ENCODE data around the gene ZRANB3. TPM values are rescaled to one million over a fixed set of nuclear protein-coding genes. Genes with fewer than 3 reads are reported as not detected.
"Not testable (repeated sequence)": the region's sequence is repeated elsewhere in the genome, so short reads cannot be mapped to it uniquely, and the experiment has no call there.

The ZRANB3 gene
- total RNA-seq, 1 experiment from 2014 or later: 16.3 TPM

DNA sequence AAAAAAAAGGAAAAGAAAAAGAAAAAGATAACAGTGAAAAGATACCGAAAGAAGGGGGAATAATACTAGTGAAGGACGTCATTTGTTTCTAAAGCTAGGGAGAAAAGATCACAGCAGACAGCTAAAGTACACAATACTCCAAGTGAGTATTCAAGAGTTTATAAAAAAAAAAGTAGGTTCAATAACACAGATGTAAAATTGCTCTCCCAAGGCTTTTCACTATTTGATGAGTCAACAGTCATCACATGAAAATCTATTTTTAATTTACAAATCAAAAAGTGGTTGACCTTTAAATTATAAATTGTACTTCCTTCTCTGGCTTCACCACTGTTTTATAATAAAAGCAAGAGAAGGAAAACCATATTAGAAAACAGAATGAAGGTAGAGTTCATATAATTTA is 144.0 kb downstream of the ZRANB3 start:
- H3K36me3 Mint-ChIP-seq (ENCODE audit: insufficient read depth, unreplicated experiment): peaks cover 9% of the 10 kb centered on the region
- CTCF ChIA-PET: no interaction called here
- no peak for DNase-seq (ENCODE audit: unreplicated experiment)
- H3K27ac Mint-ChIP-seq (ENCODE audit: low read depth, unreplicated experiment): no peak overlapping the region
- TF ChIP-seq, protein P1, sequence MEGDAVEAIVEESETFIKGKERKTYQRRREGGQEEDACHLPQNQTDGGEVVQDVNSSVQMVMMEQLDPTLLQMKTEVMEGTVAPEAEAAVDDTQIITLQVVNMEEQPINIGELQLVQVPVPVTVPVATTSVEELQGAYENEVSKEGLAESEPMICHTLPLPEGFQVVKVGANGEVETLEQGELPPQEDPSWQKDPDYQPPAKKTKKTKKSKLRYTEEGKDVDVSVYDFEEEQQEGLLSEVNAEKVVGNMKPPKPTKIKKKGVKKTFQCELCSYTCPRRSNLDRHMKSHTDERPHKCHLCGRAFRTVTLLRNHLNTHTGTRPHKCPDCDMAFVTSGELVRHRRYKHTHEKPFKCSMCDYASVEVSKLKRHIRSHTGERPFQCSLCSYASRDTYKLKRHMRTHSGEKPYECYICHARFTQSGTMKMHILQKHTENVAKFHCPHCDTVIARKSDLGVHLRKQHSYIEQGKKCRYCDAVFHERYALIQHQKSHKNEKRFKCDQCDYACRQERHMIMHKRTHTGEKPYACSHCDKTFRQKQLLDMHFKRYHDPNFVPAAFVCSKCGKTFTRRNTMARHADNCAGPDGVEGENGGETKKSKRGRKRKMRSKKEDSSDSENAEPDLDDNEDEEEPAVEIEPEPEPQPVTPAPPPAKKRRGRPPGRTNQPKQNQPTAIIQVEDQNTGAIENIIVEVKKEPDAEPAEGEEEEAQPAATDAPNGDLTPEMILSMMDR (IDR thresholded peaks at IDR 0.05; ENCODE audit: unreplicated experiment): no peak
- H3K4me1 Mint-ChIP-seq (ENCODE audit: insufficient read depth, unreplicated experiment): no peaks in the 10 kb centered on the region
- H3K27me3 Mint-ChIP-seq (ENCODE audit: insufficient read depth, unreplicated experiment): no peaks in the 10 kb centered on the region
- POLR2A ChIA-PET: no interaction called here
- BruUV-seq (replicated peaks): no TSS peak
- no peak overlapping the region for H3K4me3 Mint-ChIP-seq (ENCODE audit: unreplicated experiment)
- intact Hi-C loops (cut with micrococcal nuclease): no loop called here
- H3K9me3 Mint-ChIP-seq (ENCODE audit: unreplicated experiment): peaks cover 6% of the 10 kb centered on the region

DNA sequence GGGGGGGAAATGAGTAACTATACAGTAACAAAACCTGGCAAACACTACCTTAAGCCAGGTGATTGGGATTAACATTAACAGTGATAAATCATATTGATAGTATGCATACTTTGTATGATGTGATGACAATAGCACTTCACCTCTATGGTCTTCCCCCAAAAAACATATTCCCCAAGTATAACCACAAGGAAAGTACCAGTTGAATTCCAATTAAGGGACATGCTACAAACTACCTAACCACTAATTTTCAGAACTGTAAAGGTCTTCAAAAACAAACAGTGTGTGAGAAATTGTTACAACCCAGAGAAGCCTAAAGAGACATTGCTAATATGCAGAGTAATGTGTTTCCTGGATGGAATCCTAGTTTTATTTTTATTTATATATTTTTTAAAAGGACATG is 152.4 kb downstream of the ZRANB3 start:
- BruUV-seq (replicated peaks): no TSS peak
- Mint-ChIP-seq H3K9me3 (ENCODE audit: unreplicated experiment) (peaks cover 12% of the 10 kb centered on the region), H3K27me3 (ENCODE audit: insufficient read depth, unreplicated experiment) (no peaks in the 10 kb centered on the region), H3K4me3 (ENCODE audit: unreplicated experiment) (no peak overlapping the region), H3K36me3 (ENCODE audit: insufficient read depth, unreplicated experiment) (no peaks in the 10 kb centered on the region), H3K4me1 (ENCODE audit: insufficient read depth, unreplicated experiment) (no peaks in the 10 kb centered on the region), H3K27ac (ENCODE audit: low read depth, unreplicated experiment) (no peak overlapping the region)
- DNase-seq (ENCODE audit: unreplicated experiment): no peak
- TF ChIP-seq, protein P1 (IDR thresholded peaks at IDR 0.05; ENCODE audit: unreplicated experiment): no peak
- ChIA-PET POLR2A (no interaction called here), CTCF (no interaction called here)
- intact Hi-C loops (cut with micrococcal nuclease): no loop called here

DNA sequence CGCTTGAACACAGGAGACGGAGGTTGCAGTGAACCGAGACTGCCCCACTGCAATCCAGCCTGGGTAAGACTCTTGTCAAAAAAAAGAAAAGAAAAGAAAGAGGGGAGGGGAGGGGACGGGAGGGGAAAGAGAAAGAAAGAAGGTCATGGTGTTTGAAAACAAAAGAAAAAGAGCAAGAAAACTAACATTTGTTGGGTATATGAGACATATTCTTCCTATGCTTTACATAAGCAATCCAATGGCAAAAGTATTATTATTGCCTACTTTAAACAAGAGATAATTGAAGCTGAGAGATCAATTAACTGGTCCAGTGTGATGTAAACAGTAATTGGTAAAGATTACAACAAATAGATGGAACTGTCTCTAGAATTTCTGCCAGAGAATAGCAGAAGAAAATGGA is 157.3 kb downstream of the ZRANB3 start:
- BruUV-seq (replicated peaks): no TSS peak
- H3K4me1 Mint-ChIP-seq (ENCODE audit: insufficient read depth, unreplicated experiment): no peaks in the 10 kb centered on the region
- intact Hi-C loops (cut with micrococcal nuclease): no loop called here
- CTCF ChIA-PET: no interaction called here
- no peaks in the 10 kb centered on the region for H3K36me3 Mint-ChIP-seq (ENCODE audit: insufficient read depth, unreplicated experiment)
- TF ChIP-seq, protein P1 (IDR thresholded peaks at IDR 0.05; ENCODE audit: unreplicated experiment): no peak
- DNase-seq (ENCODE audit: unreplicated experiment): no peak
- no peaks in the 10 kb centered on the region for H3K27me3 Mint-ChIP-seq (ENCODE audit: insufficient read depth, unreplicated experiment)
- H3K27ac Mint-ChIP-seq (ENCODE audit: low read depth, unreplicated experiment): no peak overlapping the region
- H3K9me3 Mint-ChIP-seq (ENCODE audit: unreplicated experiment): no peaks in the 10 kb centered on the region
- no peak overlapping the region for H3K4me3 Mint-ChIP-seq (ENCODE audit: unreplicated experiment)
- POLR2A ChIA-PET: no interaction called here

DNA sequence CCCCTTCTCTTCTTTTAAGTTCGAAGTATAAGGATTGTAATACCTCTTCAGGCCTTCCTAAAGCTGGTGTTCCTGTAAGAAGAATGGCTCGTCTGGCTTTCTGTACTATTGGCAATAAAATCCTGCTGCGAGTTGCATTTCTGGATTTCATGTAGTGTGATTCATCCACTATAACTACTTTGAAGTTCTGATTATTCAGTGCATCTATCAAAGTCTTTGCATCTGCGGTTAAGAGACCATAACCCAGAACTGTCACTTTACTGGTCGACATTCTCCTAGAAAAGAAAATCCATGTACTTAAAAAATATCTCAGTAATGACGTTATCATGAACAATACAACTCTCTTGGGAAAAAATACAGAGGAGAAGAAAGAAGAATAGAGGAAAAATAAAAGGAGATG is 181.1 kb downstream of the ZRANB3 start:
- Mint-ChIP-seq H3K36me3 (ENCODE audit: insufficient read depth, unreplicated experiment) (peaks cover 8% of the 10 kb centered on the region), H3K4me3 (ENCODE audit: unreplicated experiment) (no peak overlapping the region), H3K9me3 (ENCODE audit: unreplicated experiment) (peaks cover 29% of the 10 kb centered on the region), H3K27ac (ENCODE audit: low read depth, unreplicated experiment) (no peak overlapping the region), H3K27me3 (ENCODE audit: insufficient read depth, unreplicated experiment) (no peaks in the 10 kb centered on the region), H3K4me1 (ENCODE audit: insufficient read depth, unreplicated experiment) (no peaks in the 10 kb centered on the region)
- no peak for DNase-seq (ENCODE audit: unreplicated experiment)
- intact Hi-C loops (cut with micrococcal nuclease): no loop called here
- TF ChIP-seq, protein P1 (IDR thresholded peaks at IDR 0.05; ENCODE audit: unreplicated experiment): no peak
- CTCF ChIA-PET: interaction anchor here (0.6 kb wide), 1 partner anchor 86 kb away, joined by 3 read pairs; no protein-coding TSS in a partner anchor
- POLR2A ChIA-PET: interaction anchor here (0.6 kb wide), 1 partner anchor 9 kb away, joined by 3 read pairs; no protein-coding TSS in a partner anchor
- BruUV-seq (replicated peaks): no TSS peak

DNA sequence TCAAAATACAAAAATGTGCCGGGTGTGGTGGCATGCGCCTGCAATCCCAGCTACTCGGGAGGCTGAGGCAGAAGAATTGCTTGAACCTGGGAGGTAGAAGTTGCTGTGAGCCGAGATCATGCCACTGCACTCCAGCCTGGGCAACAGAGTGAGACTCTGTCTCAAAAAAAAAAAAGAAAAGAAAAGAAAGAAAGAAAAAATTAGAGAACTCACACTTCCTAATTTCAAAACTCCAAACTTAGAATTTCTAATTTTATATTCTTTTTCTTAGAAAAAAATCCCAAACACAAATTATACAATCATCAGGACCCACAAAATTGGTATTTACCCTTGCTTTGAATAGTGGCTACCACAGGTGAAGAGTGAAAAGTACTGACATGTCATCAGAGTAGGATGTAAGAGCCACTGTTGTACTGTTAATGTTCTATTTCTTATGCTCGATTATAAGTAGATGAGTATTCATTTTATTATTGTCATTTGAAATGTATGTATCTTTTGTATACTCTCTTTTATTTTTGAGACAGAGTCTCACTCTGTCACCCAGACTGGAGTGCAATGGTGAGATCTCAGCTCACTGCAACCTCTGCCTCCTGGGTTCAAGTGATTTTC is 182.8 kb downstream of the ZRANB3 start:
- CTCF ChIA-PET; H3K4me3 Mint-ChIP-seq (ENCODE audit: unreplicated experiment); DNase-seq (ENCODE audit: unreplicated experiment); intact Hi-C loops (cut with micrococcal nuclease); H3K36me3 Mint-ChIP-seq (ENCODE audit: insufficient read depth, unreplicated experiment); POLR2A ChIA-PET; H3K27ac Mint-ChIP-seq (ENCODE audit: low read depth, unreplicated experiment); BruUV-seq (replicated peaks); H3K4me1 Mint-ChIP-seq (ENCODE audit: insufficient read depth, unreplicated experiment); H3K27me3 Mint-ChIP-seq (ENCODE audit: insufficient read depth, unreplicated experiment): not testable (repeated sequence)
- H3K9me3 Mint-ChIP-seq (ENCODE audit: unreplicated experiment): peaks cover 29% of the 10 kb centered on the region

Data from MCF 10A (cell line).